Left lung (tissue), 14 donors: ENCODE data around the gene RAD54L2. TPM values are rescaled to one million over a fixed set of nuclear protein-coding genes. Genes with fewer than 3 reads are reported as not detected.
A peak's percentile ranks its signal among the peaks of the same experiment; 100 is the strongest.

ENCODE experiments used
- ATAC-seq: fragments of 200-7000 bp; cut with Tn5 transposase; one replicate; pipeline ENCODE4 v1.9.1; 2020; ENCODE audit warnings: moderate library complexity
- DNase-seq, 4 donors: peaks; one replicate each; pipeline ENCODE4 v3.0.0-alpha.2; 2013 to 2020
- H3K27ac ChIP-seq, 2 donors: fragments of 200-600 bp; sonication (generic) in 1 of 2; one replicate each; pipeline versions ENCODE4 v1.5.0 to v1.8.0; 2020 to 2021
- H3K27me3 ChIP-seq, 2 donors: fragments of 200-600 bp; sonication (generic) in 1 of 2; one replicate each; pipeline versions ENCODE4 v1.5.0 to v1.8.0; 2020 to 2021
- H3K36me3 ChIP-seq, 2 donors: fragments of 200-600 bp; sonication (generic) in 1 of 2; one replicate each; pipeline versions ENCODE4 v1.5.0 to v1.8.0; 2020 to 2021
- H3K4me1 ChIP-seq, 2 donors: fragments of 200-600 bp; one replicate each; pipeline ENCODE4 v1.8.0; 2021
- H3K4me3 ChIP-seq, 2 donors: fragments of 200-600 bp; sonication (generic) in 1 of 2; one replicate each; pipeline versions ENCODE4 v1.5.0 to v1.8.0; 2020 to 2021; ENCODE audit warnings: mild to moderate bottlenecking in 1 of 2
- H3K9me3 ChIP-seq, 2 donors: fragments of 200-600 bp; sonication (generic) in 1 of 2; one replicate each; pipeline versions ENCODE4 v1.5.0 to v1.8.0; 2020 to 2021
- CTCF ChIP-seq, 2 donors: fragments of 200-600 bp; sonication (generic) in 1 of 2; IDR thresholded peaks; one replicate each; pipeline versions ENCODE4 v1.5.0 to v1.8.0; 2021; ENCODE audit warnings: antibody characterized with exemption in 2 of 2
- intact Hi-C, 2 donors: fragments of 100-400 bp; cut with DNase I; formaldehyde crosslinking; loops; one replicate each; pipeline versions ENCODE4 v1.11.2 to v1.14.2; 2022
- long read RNA-seq, 12 donors: library from polyadenylated mRNA in 2 of 12; unstranded in 2 of 12; transcript quantifications; one replicate each; pipeline ENCODE4 v2.0.0 and lab custom pipeline, GENCODE V29; 2019 to 2026
- polyA plus RNA-seq, 6 donors: library from polyadenylated mRNA; unstranded; fragments of 120-200 nt; gene quantifications; one replicate each; pipeline ENCODE4 v1.2.1, GENCODE V29; 2013; ENCODE audit not compliant: insufficient read length in 6 of 6
- total RNA-seq, 2 donors: library from RNA; stranded (reverse); fragmentation: NEBNext Ultra II Directional; extraction: Animal tissue kit (Norgen Biotek cat#: 25700); gene quantifications; one replicate each; pipeline ENCODE4 v1.2.1, GENCODE V29; 2021
- donor health status: DM: no; HTN: yes; CAD: no.
- donor health status: DM: no; HTN: no; CAD: no.

Gene RAD54L2, protein sequence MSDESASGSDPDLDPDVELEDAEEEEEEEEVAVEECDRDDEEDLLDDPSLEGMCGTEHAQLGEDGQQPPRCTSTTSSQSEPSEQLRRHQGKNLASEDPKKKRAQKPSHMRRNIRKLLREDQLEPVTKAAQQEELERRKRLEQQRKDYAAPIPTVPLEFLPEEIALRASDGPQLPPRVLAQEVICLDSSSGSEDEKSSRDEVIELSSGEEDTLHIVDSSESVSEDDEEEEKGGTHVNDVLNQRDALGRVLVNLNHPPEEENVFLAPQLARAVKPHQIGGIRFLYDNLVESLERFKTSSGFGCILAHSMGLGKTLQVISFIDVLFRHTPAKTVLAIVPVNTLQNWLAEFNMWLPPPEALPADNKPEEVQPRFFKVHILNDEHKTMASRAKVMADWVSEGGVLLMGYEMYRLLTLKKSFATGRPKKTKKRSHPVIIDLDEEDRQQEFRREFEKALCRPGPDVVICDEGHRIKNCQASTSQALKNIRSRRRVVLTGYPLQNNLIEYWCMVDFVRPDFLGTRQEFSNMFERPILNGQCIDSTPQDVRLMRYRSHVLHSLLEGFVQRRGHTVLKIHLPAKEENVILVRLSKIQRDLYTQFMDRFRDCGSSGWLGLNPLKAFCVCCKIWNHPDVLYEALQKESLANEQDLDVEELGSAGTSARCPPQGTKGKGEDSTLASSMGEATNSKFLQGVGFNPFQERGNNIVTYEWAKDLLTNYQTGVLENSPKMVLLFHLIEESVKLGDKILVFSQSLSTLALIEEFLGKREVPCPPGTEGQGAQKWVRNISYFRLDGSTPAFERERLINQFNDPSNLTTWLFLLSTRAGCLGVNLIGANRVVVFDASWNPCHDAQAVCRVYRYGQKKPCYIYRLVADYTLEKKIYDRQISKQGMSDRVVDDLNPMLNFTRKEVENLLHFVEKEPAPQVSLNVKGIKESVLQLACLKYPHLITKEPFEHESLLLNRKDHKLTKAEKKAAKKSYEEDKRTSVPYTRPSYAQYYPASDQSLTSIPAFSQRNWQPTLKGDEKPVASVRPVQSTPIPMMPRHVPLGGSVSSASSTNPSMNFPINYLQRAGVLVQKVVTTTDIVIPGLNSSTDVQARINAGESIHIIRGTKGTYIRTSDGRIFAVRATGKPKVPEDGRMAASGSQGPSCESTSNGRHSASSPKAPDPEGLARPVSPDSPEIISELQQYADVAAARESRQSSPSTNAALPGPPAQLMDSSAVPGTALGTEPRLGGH (N-terminal part only)
- total RNA-seq (10 to 100 TPM; 20.6 to 22.9 TPM), polyA plus RNA-seq (10 to 100 TPM; 18.0 to 22.4 (median 19.4) TPM)
- long read RNA-seq, donor 1, result 0 reads
- long read RNA-seq, donor 2, result 0 reads
- long read RNA-seq, donor 3, result 0 reads
- long read RNA-seq, donor 4, result 0 reads
- long read RNA-seq, donor 5, partial matches to known transcripts, result 0 of 2 reads
- long read RNA-seq, donor 5, other reads (novel, unspliced or antisense), result 0 of 2 reads
- long read RNA-seq, donor 6, partial matches to known transcripts, result 0 of 1 reads
- long read RNA-seq, donor 6, other reads (novel, unspliced or antisense), result 0 of 1 reads
- long read RNA-seq, donor 7, result 0 reads
- long read RNA-seq, donor 8, partial matches to known transcripts, result 8 of 8 reads
- long read RNA-seq, donor 8, other reads (novel, unspliced or antisense), result 0 of 8 reads
- long read RNA-seq, donor 9, result 0 reads
- long read RNA-seq, donor 10, partial matches to known transcripts, result 1 of 1 reads
- long read RNA-seq, donor 10, other reads (novel, unspliced or antisense), result 0 of 1 reads
- long read RNA-seq, donor 11, result 0 reads
- long read RNA-seq, donor 12, result 0 reads

GRCh38 chr3:51538459-51539290, at the start of gene RAD54L2:
RAD54L2 (plus strand) TSS chr3:51538719; CDS start chr3:51590421, 51,702 bp downstream.
- Histone ChIP-seq H3K4me3 (peak within 1 kb of the TSS; percentile 81 to 94), H3K27ac (peak within 1 kb of the TSS; percentile 85 to 87), H3K4me1 (peaks cover 0 to 25% of the 10 kb centered on the region in 2 donors), H3K27me3 (no peaks in the 10 kb centered on the region), H3K9me3 (no peaks in the 10 kb centered on the region), H3K36me3 (peaks cover 0 to 12% of the 10 kb centered on the region in 2 donors)
- peak; percentile 98 for ATAC-seq
- intact Hi-C loops, result no loop called here
- DNase-seq, result peak; percentile 73 to 95 (median 82)
- TF ChIP-seq CTCF (IDR thresholded peaks at IDR 0.05), result no peak

- intact Hi-C loops, result no loop called here
- no peak for TF ChIP-seq CTCF (IDR thresholded peaks at IDR 0.05)
- ATAC-seq, result peak; percentile 85
- peaks cover 0 to 24% of the 10 kb centered on the region in 2 donors for H3K4me1 ChIP-seq
- peak overlapping the region; percentile 94 to 96 for H3K27ac ChIP-seq
- DNase-seq, result peak; percentile 90 to 97 (median 96)
- peak overlapping the region; percentile 57 to 90 for H3K4me3 ChIP-seq
- peaks cover 0 to 22% of the 10 kb centered on the region in 2 donors for H3K36me3 ChIP-seq
- H3K9me3 ChIP-seq, result no peaks in the 10 kb centered on the region
- no peaks in the 10 kb centered on the region for H3K27me3 ChIP-seq
Observed at GRCh38 chr3:51498876-51499738, 39.4 kb upstream of the RAD54L2 start.

DNA sequence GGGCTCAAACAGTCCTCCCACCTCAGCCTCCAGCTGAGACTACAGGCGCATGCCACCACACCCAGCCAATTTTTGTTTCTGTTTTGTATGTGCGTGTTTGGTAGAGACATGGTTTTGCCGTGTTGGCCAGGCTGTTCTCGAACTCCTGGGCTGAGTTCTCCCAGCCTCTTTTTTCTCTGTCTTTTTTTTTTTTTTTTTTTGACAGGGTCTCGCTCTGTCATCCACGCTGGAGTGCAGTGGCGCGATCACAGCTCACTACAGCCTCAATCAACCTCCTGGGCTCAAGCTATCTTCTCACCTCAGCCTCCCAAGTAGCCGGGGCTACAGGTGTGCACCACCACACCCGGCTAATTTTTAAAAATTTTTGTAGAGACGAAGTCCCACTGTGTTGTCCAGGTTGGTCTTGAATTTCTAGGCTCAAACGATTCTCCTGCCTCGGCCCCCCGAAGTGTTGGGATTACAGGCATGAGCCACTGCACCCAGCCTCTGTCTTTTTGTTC, 37.8 kb upstream of the RAD54L2 start:
- peaks cover 0 to 24% of the 10 kb centered on the region in 2 donors for H3K4me1 ChIP-seq
- intact Hi-C loops, result loop anchor here in 1 of 2 donors (5.0 to 10.0 kb wide), 3 partner anchors 144 to 304 kb away; no protein-coding TSS in a partner anchor
- H3K27ac ChIP-seq, result peak overlapping the region; percentile 80 to 96
- H3K36me3 ChIP-seq, result peaks cover 0 to 9% of the 10 kb centered on the region in 2 donors
- no peak for ATAC-seq
- DNase-seq, result peak in 1 of 4 donors; percentile 36
- peak overlapping the region in 1 of 2 donors; percentile 90 for H3K4me3 ChIP-seq
- H3K27me3 ChIP-seq, result no peaks in the 10 kb centered on the region
- no peaks in the 10 kb centered on the region for H3K9me3 ChIP-seq
- TF ChIP-seq CTCF (IDR thresholded peaks at IDR 0.05), result no peak
